ENCODE data around the gene FASN.

DNA sequence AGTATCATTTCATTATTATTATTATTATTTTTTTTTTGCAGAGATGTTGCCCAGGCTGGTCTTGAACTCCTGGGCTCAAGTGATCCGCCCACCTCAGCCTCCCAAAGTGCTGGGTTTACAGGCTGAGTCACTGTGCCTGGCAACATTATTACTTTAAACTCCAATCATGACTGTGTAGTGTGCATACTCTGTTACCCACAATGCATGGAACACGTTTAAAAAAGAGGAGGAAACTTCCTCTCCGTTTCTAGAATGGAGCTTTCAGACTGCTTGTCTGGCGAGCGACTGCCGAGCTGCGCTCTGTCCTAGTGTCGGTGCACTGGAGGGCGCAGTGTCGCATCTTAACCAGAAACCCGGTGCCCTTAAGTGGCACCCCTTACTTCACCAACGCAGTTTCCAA, 22.1 kb upstream of the FASN start:
- TF ChIP-seq, protein P1, sequence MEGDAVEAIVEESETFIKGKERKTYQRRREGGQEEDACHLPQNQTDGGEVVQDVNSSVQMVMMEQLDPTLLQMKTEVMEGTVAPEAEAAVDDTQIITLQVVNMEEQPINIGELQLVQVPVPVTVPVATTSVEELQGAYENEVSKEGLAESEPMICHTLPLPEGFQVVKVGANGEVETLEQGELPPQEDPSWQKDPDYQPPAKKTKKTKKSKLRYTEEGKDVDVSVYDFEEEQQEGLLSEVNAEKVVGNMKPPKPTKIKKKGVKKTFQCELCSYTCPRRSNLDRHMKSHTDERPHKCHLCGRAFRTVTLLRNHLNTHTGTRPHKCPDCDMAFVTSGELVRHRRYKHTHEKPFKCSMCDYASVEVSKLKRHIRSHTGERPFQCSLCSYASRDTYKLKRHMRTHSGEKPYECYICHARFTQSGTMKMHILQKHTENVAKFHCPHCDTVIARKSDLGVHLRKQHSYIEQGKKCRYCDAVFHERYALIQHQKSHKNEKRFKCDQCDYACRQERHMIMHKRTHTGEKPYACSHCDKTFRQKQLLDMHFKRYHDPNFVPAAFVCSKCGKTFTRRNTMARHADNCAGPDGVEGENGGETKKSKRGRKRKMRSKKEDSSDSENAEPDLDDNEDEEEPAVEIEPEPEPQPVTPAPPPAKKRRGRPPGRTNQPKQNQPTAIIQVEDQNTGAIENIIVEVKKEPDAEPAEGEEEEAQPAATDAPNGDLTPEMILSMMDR (conservative IDR thresholded peaks at IDR 0.05; ENCODE audit: low read depth, low read length) = no peak
- TF ChIP-seq POLR2A (IDR thresholded peaks at IDR 0.05; ENCODE audit: low read depth, low read length) = no peak
- TF ChIP-seq, protein P2, sequence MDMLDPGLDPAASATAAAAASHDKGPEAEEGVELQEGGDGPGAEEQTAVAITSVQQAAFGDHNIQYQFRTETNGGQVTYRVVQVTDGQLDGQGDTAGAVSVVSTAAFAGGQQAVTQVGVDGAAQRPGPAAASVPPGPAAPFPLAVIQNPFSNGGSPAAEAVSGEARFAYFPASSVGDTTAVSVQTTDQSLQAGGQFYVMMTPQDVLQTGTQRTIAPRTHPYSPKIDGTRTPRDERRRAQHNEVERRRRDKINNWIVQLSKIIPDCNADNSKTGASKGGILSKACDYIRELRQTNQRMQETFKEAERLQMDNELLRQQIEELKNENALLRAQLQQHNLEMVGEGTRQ (IDR thresholded peaks at IDR 0.05; ENCODE audit: low read depth, low read length) = no peak
- TF ChIP-seq RAD21 (IDR thresholded peaks at IDR 0.05; ENCODE audit: low read length) = no peak
- TF ChIP-seq SMC3 (IDR thresholded peaks at IDR 0.05; ENCODE audit: low read depth, low read length) = no peak
- TF ChIP-seq MAZ (IDR thresholded peaks at IDR 0.05; ENCODE audit: borderline replicate concordance, low read depth, low read length) = no peak
- no peak for TF ChIP-seq RCOR1 (IDR thresholded peaks at IDR 0.05; ENCODE audit: insufficient replicate concordance, low read length)
- TF ChIP-seq BHLHE40 (IDR thresholded peaks at IDR 0.05; ENCODE audit: low read depth, low read length) = no peak
- no peak for TF ChIP-seq FOS (IDR thresholded peaks at IDR 0.05; ENCODE audit: low read depth, low read length)
- TF ChIP-seq, protein P3, sequence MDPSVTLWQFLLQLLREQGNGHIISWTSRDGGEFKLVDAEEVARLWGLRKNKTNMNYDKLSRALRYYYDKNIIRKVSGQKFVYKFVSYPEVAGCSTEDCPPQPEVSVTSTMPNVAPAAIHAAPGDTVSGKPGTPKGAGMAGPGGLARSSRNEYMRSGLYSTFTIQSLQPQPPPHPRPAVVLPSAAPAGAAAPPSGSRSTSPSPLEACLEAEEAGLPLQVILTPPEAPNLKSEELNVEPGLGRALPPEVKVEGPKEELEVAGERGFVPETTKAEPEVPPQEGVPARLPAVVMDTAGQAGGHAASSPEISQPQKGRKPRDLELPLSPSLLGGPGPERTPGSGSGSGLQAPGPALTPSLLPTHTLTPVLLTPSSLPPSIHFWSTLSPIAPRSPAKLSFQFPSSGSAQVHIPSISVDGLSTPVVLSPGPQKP (IDR thresholded peaks at IDR 0.05; ENCODE audit: borderline replicate concordance, low read depth, low read length) = no peak
- no peak for TF ChIP-seq MAFK (IDR thresholded peaks at IDR 0.05; ENCODE audit: low read depth, low read length)
- no peak for TF ChIP-seq RFX5 (IDR thresholded peaks at IDR 0.05; ENCODE audit: low read depth, low read length)
- no peak for TF ChIP-seq CEBPB (IDR thresholded peaks at IDR 0.05; ENCODE audit: low read depth, low read length)
- TF ChIP-seq MXI1 (IDR thresholded peaks at IDR 0.05; ENCODE audit: borderline replicate concordance, low read depth, low read length) = no peak
